ENCODE data around the gene GPBAR1.
A peak's percentile ranks its signal among the peaks of the same experiment; 100 is the strongest.

The GPBAR1 gene

GRCh38 chr2:218260742-218261422, at the start of gene GPBAR1:
Gene GPBAR1 (plus strand): TSS chr2:218261015. CDS start chr2:218262725, 1,710 bp downstream.
- no peak for DNase-seq

- DNase-seq: no peak
These were observed 46.7 kb upstream of the GPBAR1 start for GRCh38 chr2:218214116-218214515.

GRCh38 chr2:218216336-218216673, 44.5 kb upstream of the GPBAR1 start:
- no peak for DNase-seq

- peak; percentile 79 to 87 for DNase-seq
These were observed 44.0 kb upstream of the GPBAR1 start, which contains the start of gene ARPC2 for GRCh38 chr2:218216674-218217359. Gene ARPC2 (plus strand): TSS chr2:218217189. CDS start chr2:218217471, 282 bp downstream.

- peak in 1 of 2 donors; percentile 35 for DNase-seq
These were observed 43.2 kb upstream of the GPBAR1 start for GRCh38 chr2:218217360-218218267.

GRCh38 chr2:218218268-218219185, 42.3 kb upstream of the GPBAR1 start:
- no peak for DNase-seq

GRCh38 chr2:218219934-218220333, 40.9 kb upstream of the GPBAR1 start:
- DNase-seq: no peak

- DNase-seq: no peak
These were observed 39.8 kb upstream of the GPBAR1 start for GRCh38 chr2:218221000-218221399.

- no peak for DNase-seq
These were observed 37.8 kb upstream of the GPBAR1 start for GRCh38 chr2:218223046-218223445.

GRCh38 chr2:218224186-218224585, 36.6 kb upstream of the GPBAR1 start:
- no peak for DNase-seq

GRCh38 chr2:218226903-218227302, 33.9 kb upstream of the GPBAR1 start:
- DNase-seq: no peak

GRCh38 chr2:218228366-218229090, 32.3 kb upstream of the GPBAR1 start:
- no peak for DNase-seq

GRCh38 chr2:218229239-218229638, 31.6 kb upstream of the GPBAR1 start:
- no peak for DNase-seq

- no peak for DNase-seq
These were observed 31.0 kb upstream of the GPBAR1 start for GRCh38 chr2:218229851-218230250.

GRCh38 chr2:218230882-218231281, 29.9 kb upstream of the GPBAR1 start:
- DNase-seq: no peak

- no peak for DNase-seq
These were observed 27.3 kb upstream of the GPBAR1 start for GRCh38 chr2:218233543-218233942.

- DNase-seq: no peak
These were observed 26.3 kb upstream of the GPBAR1 start for GRCh38 chr2:218234521-218234920.

- DNase-seq: no peak
These were observed 25.8 kb upstream of the GPBAR1 start for GRCh38 chr2:218235017-218235416.

GRCh38 chr2:218236829-218237228, 24.0 kb upstream of the GPBAR1 start:
- no peak for DNase-seq

GRCh38 chr2:218238887-218239286, 21.9 kb upstream of the GPBAR1 start:
- DNase-seq: no peak

- DNase-seq: no peak
These were observed 16.6 kb upstream of the GPBAR1 start for GRCh38 chr2:218244204-218244603.

- DNase-seq: no peak
These were observed 16.1 kb upstream of the GPBAR1 start for GRCh38 chr2:218244665-218245064.

Data from hippocampal formation (tissue), 2 donors.